GM12864 (cell line): ENCODE measurements around the gene MYBL2.

Experiments used
- DNase-seq: peaks from one replicate; pipeline ENCODE4 v3.0.0-alpha.2; 2011; ENCODE audit warnings: low read depth
- H3K4me3 ChIP-seq: 2 replicates; pipeline ENCODE4 v1.5.1; 2011; ENCODE audit warnings: mild to moderate bottlenecking, low read depth, low read length, control low read depth
- TF ChIP-seq, protein P1 (sequence below): IDR thresholded peaks from 2 replicates; pipeline ENCODE4 v1.5.1; 2011; ENCODE audit warnings: low read depth, mild to moderate bottlenecking, moderate library complexity, low read length, control low read depth, inconsistent platforms; ENCODE audit errors: missing control alignments

Gene MYBL2

DNA sequence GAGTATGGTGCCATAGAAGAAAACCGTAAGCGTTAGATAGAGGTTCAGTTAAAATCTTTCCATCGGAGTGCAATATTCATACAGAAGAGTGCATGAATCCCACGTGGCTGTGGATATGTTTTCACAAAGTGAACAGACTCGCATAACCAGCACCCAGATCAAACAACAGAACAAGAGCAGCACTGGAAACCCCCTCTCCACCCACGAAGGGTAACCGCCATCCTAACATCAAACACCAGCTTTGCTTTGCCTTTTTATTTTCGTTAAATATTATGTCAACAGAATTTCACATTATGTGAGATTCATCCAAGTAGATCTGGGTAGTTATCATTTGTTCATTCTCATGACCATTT, 55.2 kb downstream of the MYBL2 start:
- TF ChIP-seq, protein P1, sequence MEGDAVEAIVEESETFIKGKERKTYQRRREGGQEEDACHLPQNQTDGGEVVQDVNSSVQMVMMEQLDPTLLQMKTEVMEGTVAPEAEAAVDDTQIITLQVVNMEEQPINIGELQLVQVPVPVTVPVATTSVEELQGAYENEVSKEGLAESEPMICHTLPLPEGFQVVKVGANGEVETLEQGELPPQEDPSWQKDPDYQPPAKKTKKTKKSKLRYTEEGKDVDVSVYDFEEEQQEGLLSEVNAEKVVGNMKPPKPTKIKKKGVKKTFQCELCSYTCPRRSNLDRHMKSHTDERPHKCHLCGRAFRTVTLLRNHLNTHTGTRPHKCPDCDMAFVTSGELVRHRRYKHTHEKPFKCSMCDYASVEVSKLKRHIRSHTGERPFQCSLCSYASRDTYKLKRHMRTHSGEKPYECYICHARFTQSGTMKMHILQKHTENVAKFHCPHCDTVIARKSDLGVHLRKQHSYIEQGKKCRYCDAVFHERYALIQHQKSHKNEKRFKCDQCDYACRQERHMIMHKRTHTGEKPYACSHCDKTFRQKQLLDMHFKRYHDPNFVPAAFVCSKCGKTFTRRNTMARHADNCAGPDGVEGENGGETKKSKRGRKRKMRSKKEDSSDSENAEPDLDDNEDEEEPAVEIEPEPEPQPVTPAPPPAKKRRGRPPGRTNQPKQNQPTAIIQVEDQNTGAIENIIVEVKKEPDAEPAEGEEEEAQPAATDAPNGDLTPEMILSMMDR = no peak
- DNase-seq = no peak

DNA sequence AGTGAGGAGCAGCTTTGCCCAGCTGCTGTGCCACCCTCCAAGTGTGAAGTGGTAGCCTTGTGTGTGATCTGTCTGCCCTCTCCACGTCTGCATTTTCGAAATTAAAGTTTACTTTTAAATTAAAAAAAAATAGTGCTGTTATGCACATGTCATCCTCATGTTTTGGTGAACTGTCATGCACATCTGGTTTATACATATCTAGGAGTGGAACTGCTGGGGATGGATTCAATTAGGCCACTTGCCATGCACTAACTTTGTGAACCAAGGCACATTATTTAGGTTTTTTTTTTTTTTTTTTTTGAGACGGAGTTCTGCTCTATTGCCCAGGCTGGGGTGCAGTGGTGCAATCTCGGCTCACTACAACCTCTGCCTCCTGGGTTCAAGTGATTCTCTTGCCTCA, 56.3 kb downstream of the MYBL2 start:
- TF ChIP-seq, protein P1 = no peak
- no peak overlapping the region for H3K4me3 ChIP-seq
- no peak for DNase-seq

More for the DNA sequence above, 55.2 kb downstream of the MYBL2 start:
- H3K4me3 ChIP-seq = no peak overlapping the region

DNA sequence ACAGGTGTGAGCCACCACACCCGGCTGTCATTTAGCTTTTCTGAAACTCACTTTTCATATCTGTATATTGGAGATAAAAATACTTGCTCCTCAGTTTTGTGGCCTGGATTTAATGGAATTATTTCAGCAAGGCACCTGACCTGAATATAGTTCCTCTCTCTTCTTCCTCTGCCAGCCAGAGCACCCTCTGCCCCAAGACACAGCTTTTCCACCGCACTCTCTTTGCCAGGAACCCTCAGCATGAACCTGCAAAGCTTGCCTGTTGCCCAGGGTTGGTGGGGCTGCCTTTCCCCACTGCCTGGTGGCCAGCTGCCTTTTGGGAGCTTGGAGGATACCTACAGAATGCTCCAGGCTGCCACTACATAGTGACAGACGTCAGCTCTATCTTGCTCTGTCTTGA, 56.8 kb downstream of the MYBL2 start:
- no peak for DNase-seq
- H3K4me3 ChIP-seq = no peak overlapping the region
- TF ChIP-seq, protein P1 = no peak

DNA sequence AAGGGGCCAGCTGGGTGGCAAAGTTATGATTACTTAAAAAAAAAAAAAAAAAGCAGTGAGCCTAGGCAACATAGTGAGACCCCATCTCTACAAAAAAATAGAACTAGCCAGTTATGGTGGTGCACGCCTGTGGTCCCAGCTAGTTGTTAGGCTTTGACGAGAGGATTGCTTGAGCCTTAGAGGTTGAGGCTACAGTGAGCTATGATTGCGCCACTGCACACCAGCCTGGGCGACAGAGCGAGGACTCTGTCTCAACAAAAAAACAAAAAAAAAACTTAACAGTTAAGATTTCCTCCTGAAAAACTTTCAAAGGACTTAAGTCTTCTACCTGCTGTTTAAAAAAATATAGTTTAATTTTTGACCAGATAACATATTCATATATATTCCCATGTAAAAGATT, 57.5 kb downstream of the MYBL2 start:
- TF ChIP-seq, protein P1 = no peak
- H3K4me3 ChIP-seq = no peak overlapping the region
- DNase-seq = no peak

DNA sequence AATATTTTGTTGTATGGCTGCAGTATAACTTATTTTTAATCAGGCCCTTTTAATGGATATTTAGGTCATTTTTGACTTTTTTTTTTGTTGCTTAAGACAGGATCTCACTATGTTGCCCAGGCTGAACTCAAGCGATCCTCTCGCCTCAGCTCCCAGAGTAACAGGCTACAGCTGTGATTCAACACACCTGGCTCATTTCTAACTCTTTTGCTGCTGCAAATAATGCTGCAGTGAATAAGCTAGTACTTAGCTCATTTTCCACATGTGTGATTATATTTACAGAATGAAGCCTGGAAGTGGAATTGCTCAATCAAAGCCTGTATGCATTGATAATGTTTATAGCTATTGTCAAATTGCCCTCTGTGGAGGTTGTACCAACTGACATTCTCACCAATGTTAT, 58.8 kb downstream of the MYBL2 start:
- H3K4me3 ChIP-seq = no peak overlapping the region
- TF ChIP-seq, protein P1 = no peak
- DNase-seq = no peak

DNA sequence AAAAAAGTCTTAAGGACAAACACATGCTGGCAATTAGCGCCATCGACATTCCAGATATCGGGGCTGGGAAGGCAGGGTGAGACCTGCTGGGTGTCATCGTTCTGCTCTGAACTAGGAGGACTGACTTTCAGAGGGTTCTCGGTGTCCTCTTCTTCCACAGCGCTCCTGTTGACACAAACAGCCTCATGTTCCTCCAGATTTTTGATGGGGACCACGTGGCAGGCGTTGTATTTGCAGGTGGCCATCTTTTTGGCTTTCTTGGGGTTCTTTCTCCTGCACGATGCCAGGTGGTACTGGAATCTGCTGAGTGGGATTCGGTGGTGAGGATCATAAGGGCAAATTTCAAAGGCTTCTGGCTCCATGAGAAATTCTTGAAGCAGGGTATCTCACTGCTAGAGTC, 59.4 kb downstream of the MYBL2 start:
- TF ChIP-seq, protein P1 = no peak
- H3K4me3 ChIP-seq = no peak overlapping the region
- DNase-seq = no peak

DNA sequence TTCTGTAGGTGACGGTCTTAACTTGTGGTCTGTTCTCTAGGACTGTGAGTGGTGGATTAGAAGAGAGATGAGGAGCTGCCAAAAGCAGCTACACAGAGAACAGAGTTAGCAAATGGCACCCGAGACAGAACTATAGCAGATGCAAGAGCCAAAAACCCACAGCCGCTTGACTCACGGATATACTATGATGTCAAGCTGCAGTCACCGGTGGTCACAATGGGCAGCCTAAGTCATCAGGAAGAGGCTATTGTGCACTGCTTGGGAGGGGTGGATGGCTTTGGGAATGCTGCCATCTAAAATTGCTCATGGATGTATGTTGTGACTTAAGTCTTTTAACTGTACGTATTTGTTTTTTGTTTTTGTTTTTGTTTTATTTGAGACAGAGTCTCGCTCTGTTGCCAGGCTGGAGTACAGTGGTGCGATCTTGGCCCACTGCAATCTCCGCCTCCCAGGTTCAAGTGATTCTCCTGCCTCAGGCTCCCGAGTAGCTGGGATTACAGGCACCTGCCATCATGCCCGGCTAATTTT, 60.0 kb downstream of the MYBL2 start, which contains the start of gene GTSF1L:
TSS of gene GTSF1L (minus strand) at position 192 of the 528 bp plus-strand sequence. CDS start 308 bp downstream, outside the sequence.
- DNase-seq = no peak
- H3K4me3 ChIP-seq = no peak within 1 kb of the TSS
- TF ChIP-seq, protein P1 = no peak
